ENCODE results near the gene ZNF497. TPM values are rescaled to one million over a fixed set of nuclear protein-coding genes. Genes with fewer than 3 reads are reported as not detected.

The ZNF497 gene
- polyA plus RNA-seq, 1 of the 3 experiments (the other 2 are of a cell fraction): 1.1 TPM

DNA sequence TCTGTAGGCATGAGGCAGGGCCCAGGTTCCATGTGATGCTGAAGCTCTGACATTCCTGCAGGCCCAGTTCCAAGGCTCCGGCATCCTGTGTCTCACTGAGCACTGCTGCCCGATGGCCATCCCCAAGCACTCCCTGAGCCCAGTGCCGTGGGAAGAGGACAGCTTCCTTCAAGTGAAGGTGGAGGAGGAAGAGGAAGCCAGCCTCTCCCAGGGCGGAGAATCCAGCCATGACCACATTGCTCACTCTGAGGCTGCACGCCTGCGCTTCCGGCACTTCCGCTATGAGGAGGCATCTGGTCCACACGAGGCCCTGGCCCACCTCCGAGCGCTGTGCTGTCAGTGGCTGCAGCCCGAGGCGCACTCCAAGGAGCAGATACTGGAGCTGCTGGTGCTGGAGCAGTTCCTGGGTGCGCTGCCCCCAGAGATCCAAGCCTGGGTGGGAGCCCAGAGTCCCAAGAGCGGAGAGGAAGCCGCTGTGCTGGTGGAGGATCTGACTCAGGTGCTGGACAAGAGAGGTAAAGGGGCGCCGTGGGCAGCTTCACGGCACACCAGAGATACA is 27.8 kb downstream of the ZNF497 start:
- DNase-seq: no peak
- Histone ChIP-seq H3K79me2 (ENCODE audit: insufficient read depth) (peaks cover 14% of the 10 kb centered on the region; the same call in 1 of the 2 replicates), H3K9me3 (no peaks in the 10 kb centered on the region), H4K20me1 (ENCODE audit: insufficient read depth) (no peaks in the 10 kb centered on the region), H3K4me1 (ENCODE audit: control insufficient read depth in 1 of 2, insufficient read depth in 2 of 2, low read depth in 1 of 2, low read length in 1 of 2) (no peaks in the 10 kb centered on the region; a peak in 1 of 4 replicates), H3K4me3 (ENCODE audit: low read depth in 2 of 2, low read length in 1 of 2) (no peak overlapping the region), H3K27me3 (ENCODE audit: insufficient read depth) (no peaks in the 10 kb centered on the region), H3K4me2 (no peak overlapping the region), H3F3A (replicated peaks; ENCODE audit: insufficient read depth) (no peaks in the 10 kb centered on the region), H3K36me3 (replicated peaks in 1 of 2; ENCODE audit: control insufficient read depth in 1 of 2, insufficient read depth in 2 of 2, low read length in 1 of 2) (peaks cover 20 to 42% of the 10 kb centered on the region in 2 experiments), H3K9me2 (no peaks in the 10 kb centered on the region), H3K27ac (ENCODE audit: low read depth in 2 of 2, low read length in 1 of 2) (no peak overlapping the region), H3K9ac (no peak overlapping the region), H2AFZ (ENCODE audit: low read depth) (no peak overlapping the region)
- 93% methylated on average over 7 of the region's 19 CpGs for WGBS (ENCODE audit: low lambda C conversion rate)
- no peak for TF ChIP-seq FOSL2 (IDR thresholded peaks at IDR 0.05; ENCODE audit: borderline replicate concordance, low read depth)
- TF ChIP-seq, protein P1, sequence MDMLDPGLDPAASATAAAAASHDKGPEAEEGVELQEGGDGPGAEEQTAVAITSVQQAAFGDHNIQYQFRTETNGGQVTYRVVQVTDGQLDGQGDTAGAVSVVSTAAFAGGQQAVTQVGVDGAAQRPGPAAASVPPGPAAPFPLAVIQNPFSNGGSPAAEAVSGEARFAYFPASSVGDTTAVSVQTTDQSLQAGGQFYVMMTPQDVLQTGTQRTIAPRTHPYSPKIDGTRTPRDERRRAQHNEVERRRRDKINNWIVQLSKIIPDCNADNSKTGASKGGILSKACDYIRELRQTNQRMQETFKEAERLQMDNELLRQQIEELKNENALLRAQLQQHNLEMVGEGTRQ (IDR thresholded peaks at IDR 0.05; ENCODE audit: borderline replicate concordance, low read depth, low read length): no peak
- TF ChIP-seq TEAD4 (IDR thresholded peaks at IDR 0.05; ENCODE audit: borderline replicate concordance, insufficient read depth): no peak
- no peak for TF ChIP-seq GATA2 (CRISPR knock-in tag; IDR thresholded peaks at IDR 0.05)
- TF ChIP-seq EP300 (IDR thresholded peaks at IDR 0.05; ENCODE audit: borderline replicate concordance in 1 of 2, low read depth in 1 of 2, low read length in 1 of 2): no peak
- TF ChIP-seq, protein P2, sequence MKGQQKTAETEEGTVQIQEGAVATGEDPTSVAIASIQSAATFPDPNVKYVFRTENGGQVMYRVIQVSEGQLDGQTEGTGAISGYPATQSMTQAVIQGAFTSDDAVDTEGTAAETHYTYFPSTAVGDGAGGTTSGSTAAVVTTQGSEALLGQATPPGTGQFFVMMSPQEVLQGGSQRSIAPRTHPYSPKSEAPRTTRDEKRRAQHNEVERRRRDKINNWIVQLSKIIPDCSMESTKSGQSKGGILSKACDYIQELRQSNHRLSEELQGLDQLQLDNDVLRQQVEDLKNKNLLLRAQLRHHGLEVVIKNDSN (IDR thresholded peaks at IDR 0.05; ENCODE audit: borderline replicate concordance, low read depth): no peak
- TF ChIP-seq RXRA (IDR thresholded peaks at IDR 0.05; ENCODE audit: borderline replicate concordance, low read depth): no peak
- TF ChIP-seq, protein P3, sequence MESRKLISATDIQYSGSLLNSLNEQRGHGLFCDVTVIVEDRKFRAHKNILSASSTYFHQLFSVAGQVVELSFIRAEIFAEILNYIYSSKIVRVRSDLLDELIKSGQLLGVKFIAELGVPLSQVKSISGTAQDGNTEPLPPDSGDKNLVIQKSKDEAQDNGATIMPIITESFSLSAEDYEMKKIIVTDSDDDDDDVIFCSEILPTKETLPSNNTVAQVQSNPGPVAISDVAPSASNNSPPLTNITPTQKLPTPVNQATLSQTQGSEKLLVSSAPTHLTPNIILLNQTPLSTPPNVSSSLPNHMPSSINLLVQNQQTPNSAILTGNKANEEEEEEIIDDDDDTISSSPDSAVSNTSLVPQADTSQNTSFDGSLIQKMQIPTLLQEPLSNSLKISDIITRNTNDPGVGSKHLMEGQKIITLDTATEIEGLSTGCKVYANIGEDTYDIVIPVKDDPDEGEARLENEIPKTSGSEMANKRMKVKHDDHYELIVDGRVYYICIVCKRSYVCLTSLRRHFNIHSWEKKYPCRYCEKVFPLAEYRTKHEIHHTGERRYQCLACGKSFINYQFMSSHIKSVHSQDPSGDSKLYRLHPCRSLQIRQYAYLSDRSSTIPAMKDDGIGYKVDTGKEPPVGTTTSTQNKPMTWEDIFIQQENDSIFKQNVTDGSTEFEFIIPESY (IDR thresholded peaks at IDR 0.05; ENCODE audit: borderline replicate concordance, low read depth): no peak
- POLR2A ChIA-PET: no interaction called here
- CTCF ChIA-PET: no interaction called here

DNA sequence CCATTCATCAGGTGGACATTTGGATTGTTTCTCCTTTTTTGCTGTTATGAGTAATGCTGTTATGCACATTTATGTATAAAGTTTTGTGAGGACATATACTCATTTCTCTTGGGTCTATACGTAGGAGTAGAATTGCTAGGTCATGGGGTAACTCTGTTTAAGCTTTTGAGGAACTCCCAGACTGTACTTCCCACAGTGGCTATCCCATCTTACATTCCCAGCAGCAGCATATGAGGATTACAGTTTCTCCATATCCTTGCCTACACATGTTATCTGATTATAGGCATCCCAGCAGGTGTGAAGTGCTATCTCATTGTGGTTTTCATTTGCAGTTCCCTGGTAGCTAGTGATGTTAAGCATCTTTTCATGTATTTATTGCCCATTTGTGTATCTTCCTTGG is 29.9 kb downstream of the ZNF497 start:
- H3K36me3 ChIP-seq (replicated peaks in 1 of 2; ENCODE audit: control insufficient read depth in 1 of 2, insufficient read depth in 2 of 2, low read length in 1 of 2): peaks cover 7 to 25% of the 10 kb centered on the region in 2 experiments
- H3K27me3 ChIP-seq (ENCODE audit: insufficient read depth): no peaks in the 10 kb centered on the region
- H3K4me1 ChIP-seq (ENCODE audit: control insufficient read depth in 1 of 2, insufficient read depth in 2 of 2, low read depth in 1 of 2, low read length in 1 of 2): peaks cover 0 to 10% of the 10 kb centered on the region in 2 experiments; a peak in 1 of 4 replicates
- POLR2A ChIA-PET: no interaction called here
- no peak overlapping the region for H3K27ac ChIP-seq (ENCODE audit: low read depth in 2 of 2, low read length in 1 of 2)
- no peak overlapping the region for H2AFZ ChIP-seq (ENCODE audit: low read depth)
- H4K20me1 ChIP-seq (ENCODE audit: insufficient read depth): no peaks in the 10 kb centered on the region
- 95% methylated on average over 1 of the region's 1 CpG for WGBS (ENCODE audit: low lambda C conversion rate)
- DNase-seq: no peak
- CTCF ChIA-PET: no interaction called here
- TF ChIP-seq ELF1 (IDR thresholded peaks at IDR 0.05) (no peak), RAD21 (IDR thresholded peaks at IDR 0.05; ENCODE audit: low read length) (no peak), MEF2A (IDR thresholded peaks at IDR 0.05; ENCODE audit: borderline replicate concordance, low read depth) (no peak), GABPA (IDR thresholded peaks at IDR 0.05; ENCODE audit: low read depth) (no peak), EZH2phosphoT487 (IDR thresholded peaks at IDR 0.05; ENCODE audit: borderline replicate concordance, low read depth) (no peak), TCF12 (IDR thresholded peaks at IDR 0.05) (no peak), CHD2 (IDR thresholded peaks at IDR 0.05; ENCODE audit: low read length, partially characterized antibody) (no peak)
- TF ChIP-seq, protein P4, sequence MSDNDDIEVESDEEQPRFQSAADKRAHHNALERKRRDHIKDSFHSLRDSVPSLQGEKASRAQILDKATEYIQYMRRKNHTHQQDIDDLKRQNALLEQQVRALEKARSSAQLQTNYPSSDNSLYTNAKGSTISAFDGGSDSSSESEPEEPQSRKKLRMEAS (IDR thresholded peaks at IDR 0.05; ENCODE audit: low read depth): no peak
- TF ChIP-seq, protein P5, sequence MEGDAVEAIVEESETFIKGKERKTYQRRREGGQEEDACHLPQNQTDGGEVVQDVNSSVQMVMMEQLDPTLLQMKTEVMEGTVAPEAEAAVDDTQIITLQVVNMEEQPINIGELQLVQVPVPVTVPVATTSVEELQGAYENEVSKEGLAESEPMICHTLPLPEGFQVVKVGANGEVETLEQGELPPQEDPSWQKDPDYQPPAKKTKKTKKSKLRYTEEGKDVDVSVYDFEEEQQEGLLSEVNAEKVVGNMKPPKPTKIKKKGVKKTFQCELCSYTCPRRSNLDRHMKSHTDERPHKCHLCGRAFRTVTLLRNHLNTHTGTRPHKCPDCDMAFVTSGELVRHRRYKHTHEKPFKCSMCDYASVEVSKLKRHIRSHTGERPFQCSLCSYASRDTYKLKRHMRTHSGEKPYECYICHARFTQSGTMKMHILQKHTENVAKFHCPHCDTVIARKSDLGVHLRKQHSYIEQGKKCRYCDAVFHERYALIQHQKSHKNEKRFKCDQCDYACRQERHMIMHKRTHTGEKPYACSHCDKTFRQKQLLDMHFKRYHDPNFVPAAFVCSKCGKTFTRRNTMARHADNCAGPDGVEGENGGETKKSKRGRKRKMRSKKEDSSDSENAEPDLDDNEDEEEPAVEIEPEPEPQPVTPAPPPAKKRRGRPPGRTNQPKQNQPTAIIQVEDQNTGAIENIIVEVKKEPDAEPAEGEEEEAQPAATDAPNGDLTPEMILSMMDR (IDR thresholded peaks at IDR 0.05): no peak
- no peak overlapping the region for H3K4me2 ChIP-seq
- peaks cover 32% of the 10 kb centered on the region for H3K79me2 ChIP-seq (ENCODE audit: insufficient read depth)
- no peaks in the 10 kb centered on the region for H3K9me2 ChIP-seq
- no peak overlapping the region for H3K9ac ChIP-seq
- H3K9me3 ChIP-seq: no peaks in the 10 kb centered on the region
- no peak overlapping the region for H3K4me3 ChIP-seq (ENCODE audit: low read depth in 2 of 2, low read length in 1 of 2)
- no peaks in the 10 kb centered on the region for H3F3A ChIP-seq (replicated peaks; ENCODE audit: insufficient read depth)

Data from SK-N-SH (cell line).